Activated CD4-positive, CD25-positive, alpha-beta regulatory T cell (primary cell): Measurements from ENCODE around the gene SEMA5A.
"Not testable (repeated sequence)": the region's sequence is repeated elsewhere in the genome, so short reads cannot be mapped to it uniquely, and the experiment has no call there.

Experiments
- DNase-seq, 4 experiments: peaks; one replicate each; lab custom pipeline; 2025; lab: John Stamatoyannopoulos, UW

Gene SEMA5A

GRCh38 chr5:9438596-9439354 is 107.1 kb downstream of the SEMA5A start:
- DNase-seq, result no peak

GRCh38 chr5:9437741-9438240 is 108.1 kb downstream of the SEMA5A start:
- DNase-seq, result no peak

- no peak for DNase-seq
These were observed 114.2 kb downstream of the SEMA5A start for GRCh38 chr5:9431496-9432258.

- no peak for DNase-seq
These were observed 114.8 kb downstream of the SEMA5A start for GRCh38 chr5:9431151-9431495.

- DNase-seq, result no peak
These were observed 115.6 kb downstream of the SEMA5A start for GRCh38 chr5:9430306-9430705.

- no peak for DNase-seq
These were observed 116.1 kb downstream of the SEMA5A start for GRCh38 chr5:9429691-9430215.

- no peak for DNase-seq
These were observed 117.6 kb downstream of the SEMA5A start for GRCh38 chr5:9428272-9428671.

GRCh38 chr5:9425710-9426109 is 120.2 kb downstream of the SEMA5A start:
- no peak for DNase-seq

GRCh38 chr5:9423571-9423970 is 122.3 kb downstream of the SEMA5A start:
- no peak for DNase-seq

GRCh38 chr5:9421884-9422283 is 124.0 kb downstream of the SEMA5A start:
- DNase-seq, result no peak

GRCh38 chr5:9419794-9420193 is 126.1 kb downstream of the SEMA5A start:
- DNase-seq, result no peak

GRCh38 chr5:9415566-9415965 is 130.3 kb downstream of the SEMA5A start:
- no peak for DNase-seq

- no peak for DNase-seq
These were observed 130.8 kb downstream of the SEMA5A start for GRCh38 chr5:9415091-9415490.

- DNase-seq, result no peak
These were observed 134.7 kb downstream of the SEMA5A start for GRCh38 chr5:9411142-9411541.

GRCh38 chr5:9409413-9409960 is 136.4 kb downstream of the SEMA5A start:
- DNase-seq, result no peak

GRCh38 chr5:9408964-9409363 is 136.9 kb downstream of the SEMA5A start:
- no peak for DNase-seq

GRCh38 chr5:9405196-9405754 is 140.6 kb downstream of the SEMA5A start:
- no peak for DNase-seq

- DNase-seq, result no peak
These were observed 143.9 kb downstream of the SEMA5A start for GRCh38 chr5:9401786-9402472.

- not testable (repeated sequence) for DNase-seq
These were observed 146.1 kb downstream of the SEMA5A start for GRCh38 chr5:9399783-9400182.

GRCh38 chr5:9399094-9399493 is 146.8 kb downstream of the SEMA5A start:
- DNase-seq, result no peak

- DNase-seq, result no peak
These were observed 147.6 kb downstream of the SEMA5A start for GRCh38 chr5:9398227-9398626.

- DNase-seq, result no peak
These were observed 149.5 kb downstream of the SEMA5A start for GRCh38 chr5:9396285-9396770.
